WTC11 (cell line): ENCODE data around the gene RGS1. TPM values are rescaled to one million over a fixed set of nuclear protein-coding genes. Genes with fewer than 3 reads are reported as not detected.

Experiments
- ATAC-seq: fragments of 200-7000 bp; cut with Tn5 transposase; 2 replicates; pipeline ENCODE4 v1.10.0; 2021; ENCODE audit warnings: mild to moderate bottlenecking, moderate library complexity
- Bru-seq: library from RNA; stranded (reverse); fragments of 400-500 nt; gene quantifications from one replicate; lab custom pipeline; 2021; lab: Mats Ljungman, UMichigan
- CTCF ChIA-PET: fragments of 300-600 bp; sonication (Branson Sonifier 250); formaldehyde crosslinking; loops from one replicate; lab custom pipeline; 2021; ENCODE audit warnings: antibody characterized with exemption; lab: Charles Lee
- POLR2A ChIA-PET: fragments of 350-600 bp; sonication (Branson Sonifier 250); formaldehyde crosslinking; loops from one replicate; lab custom pipeline; 2021; ENCODE audit warnings: antibody characterized with exemption; lab: Charles Lee
- DNase-seq: peaks from one replicate; pipeline ENCODE4 v3.0.0; 2021; ENCODE audit warnings: low spot score
- H3K27ac Mint-ChIP-seq: 2 replicates; pipeline ENCODE4 v1.8.0; 2021; ENCODE audit warnings: mixed read lengths
- H3K27me3 Mint-ChIP-seq: 2 replicates; pipeline ENCODE4 v1.8.0; 2021; ENCODE audit warnings: low read depth, mild to moderate bottlenecking, moderate library complexity, mixed read lengths
- H3K36me3 Mint-ChIP-seq: 2 replicates; pipeline ENCODE4 v1.8.0; 2021; ENCODE audit warnings: mixed read lengths
- H3K4me1 Mint-ChIP-seq: 2 replicates; pipeline ENCODE4 v1.8.0; 2022; ENCODE audit warnings: mixed read lengths
- H3K4me3 Mint-ChIP-seq: 2 replicates; pipeline ENCODE4 v1.8.0; 2021; ENCODE audit warnings: mild to moderate bottlenecking, moderate library complexity, mixed read lengths
- H3K9me3 Mint-ChIP-seq: 2 replicates; pipeline ENCODE4 v1.8.0; 2021; ENCODE audit warnings: mixed read lengths
- AFF4 ChIP-seq: sonication (generic); formaldehyde crosslinking; IDR thresholded peaks from 2 replicates; pipeline ENCODE4 v1.8.1; 2023; ENCODE audit warnings: mild to moderate bottlenecking, missing genetic modification reagents, borderline replicate concordance
- ARID4B ChIP-seq: sonication (generic); formaldehyde crosslinking; IDR thresholded peaks from 2 replicates; pipeline ENCODE4 v1.8.0; 2023; ENCODE audit warnings: missing genetic modification reagents, mild to moderate bottlenecking, borderline replicate concordance
- E2F4 ChIP-seq: sonication (generic); formaldehyde crosslinking; IDR thresholded peaks from 2 replicates; pipeline ENCODE4 v1.8.1; 2022; ENCODE audit warnings: low read depth, mild to moderate bottlenecking, moderate library complexity, missing genetic modification reagents, borderline replicate concordance
- ELF4 ChIP-seq: sonication (generic); formaldehyde crosslinking; IDR thresholded peaks from 2 replicates; pipeline ENCODE4 v1.8.1; 2022; ENCODE audit warnings: low read depth, mild to moderate bottlenecking, moderate library complexity, missing genetic modification reagents
- ESRRA ChIP-seq: sonication (generic); formaldehyde crosslinking; IDR thresholded peaks from 2 replicates; pipeline ENCODE4 v1.8.1; 2022; ENCODE audit warnings: mild to moderate bottlenecking, missing genetic modification reagents, borderline replicate concordance
- IRF1 ChIP-seq: sonication (generic); formaldehyde crosslinking; IDR thresholded peaks from 2 replicates; pipeline ENCODE4 v1.8.0; 2023; ENCODE audit warnings: missing genetic modification reagents
- MAX ChIP-seq: sonication (generic); formaldehyde crosslinking; IDR thresholded peaks from 2 replicates; pipeline ENCODE4 v1.8.0; 2022; ENCODE audit warnings: mild to moderate bottlenecking, missing genetic modification reagents
- MYBL2 ChIP-seq: sonication (generic); formaldehyde crosslinking; IDR thresholded peaks from 2 replicates; pipeline ENCODE4 v1.8.1; 2023; ENCODE audit warnings: mild to moderate bottlenecking, moderate library complexity, missing genetic modification reagents
- NR1H2 ChIP-seq: sonication (generic); formaldehyde crosslinking; IDR thresholded peaks from 2 replicates; pipeline ENCODE4 v1.9.0; 2021; ENCODE audit warnings: mild to moderate bottlenecking, moderate library complexity, missing genetic modification reagents
- SP1 ChIP-seq: sonication (generic); formaldehyde crosslinking; conservative IDR thresholded peaks from 2 replicates; pipeline ENCODE4 v1.8.1; 2022; ENCODE audit warnings: missing genetic modification reagents
- STAT6 ChIP-seq: sonication (generic); formaldehyde crosslinking; conservative IDR thresholded peaks from 2 replicates; pipeline ENCODE4 v1.8.1; 2023; ENCODE audit warnings: mild to moderate bottlenecking, low read depth, missing genetic modification reagents, moderate library complexity
- USF2 ChIP-seq: sonication (generic); formaldehyde crosslinking; IDR thresholded peaks from 2 replicates; pipeline ENCODE4 v1.8.1; 2023; ENCODE audit warnings: mild to moderate bottlenecking, missing genetic modification reagents, moderate library complexity
- ZNF219 ChIP-seq: sonication (generic); formaldehyde crosslinking; IDR thresholded peaks from 2 replicates; pipeline ENCODE4 v1.8.0; 2023; ENCODE audit warnings: missing genetic modification reagents, mild to moderate bottlenecking, borderline replicate concordance
- ZNF232 ChIP-seq: sonication (generic); formaldehyde crosslinking; IDR thresholded peaks from 2 replicates; pipeline ENCODE4 v1.8.0; 2022; ENCODE audit warnings: mild to moderate bottlenecking, missing genetic modification reagents
- ZNF317 ChIP-seq: sonication (generic); formaldehyde crosslinking; IDR thresholded peaks from 2 replicates; pipeline ENCODE4 v1.8.1; 2023; ENCODE audit warnings: low read depth, mild to moderate bottlenecking, moderate library complexity, missing genetic modification reagents, borderline replicate concordance
- ZNF416 ChIP-seq: fragments of 250-450 bp; sonication (Bioruptor Pico); IDR thresholded peaks from 2 replicates; pipeline ENCODE4 v1.9.0; 2021; ENCODE audit warnings: mild to moderate bottlenecking, inconsistent platforms
- ZNF423 ChIP-seq: fragments of 250-450 bp; sonication (Bioruptor Pico); IDR thresholded peaks from 2 replicates; pipeline ENCODE4 v2.1.2; 2022; ENCODE audit warnings: mild to moderate bottlenecking, moderate library complexity
- long read RNA-seq, 3 experiments: library from RNA in 1 of 3; library from capped mRNA in 1 of 3; library from polyadenylated mRNA in 1 of 3; unstranded in 2 of 3; stranded (forward) in 1 of 3; transcript quantifications; one replicate each; pipeline ENCODE4 v2.0.0, GENCODE V29; 2021
- total RNA-seq: library from RNA; stranded (reverse); gene quantifications from 3 replicates; pipeline ENCODE4 v1.2.3, GENCODE V29; 2021

The RGS1 gene
- total RNA-seq (0.14 to 0.22 TPM in 2 of 3 replicates, not detected in the other), Bru-seq, nascent RNA (not detected)
- long read RNA-seq, experiment 1, result 0 reads
- long read RNA-seq, experiment 2, result 0 reads
- long read RNA-seq, experiment 3, result 0 reads

GRCh38 chr1:192575499-192576189 is at the start of gene RGS1:
Gene RGS1, plus strand, starts transcription at chr1:192575773. Its CDS starts 20 bp downstream, at chr1:192575793.
- no peak for TF ChIP-seq MAX
- TF ChIP-seq ZNF232 (CRISPR knock-in tag), result no peak
- TF ChIP-seq NR1H2 (CRISPR knock-in tag), result no peak
- no peak for TF ChIP-seq E2F4 (CRISPR knock-in tag)
- TF ChIP-seq ZNF317 (CRISPR knock-in tag), result no peak
- no peak for TF ChIP-seq MYBL2 (CRISPR knock-in tag)
- no peak for TF ChIP-seq STAT6
- TF ChIP-seq AFF4 (CRISPR knock-in tag), result no peak
- peaks cover 15% of the 10 kb centered on the region for H3K4me1 Mint-ChIP-seq
- H3K36me3 Mint-ChIP-seq, result no peaks in the 10 kb centered on the region
- ChIA-PET POLR2A (no interaction called here), CTCF (no interaction called here)
- H3K4me3 Mint-ChIP-seq, result no peak within 1 kb of the TSS
- no peak within 1 kb of the TSS for H3K27ac Mint-ChIP-seq
- peaks cover 8% of the 10 kb centered on the region for H3K9me3 Mint-ChIP-seq
- ATAC-seq, result no peak
- no peak for DNase-seq
- H3K27me3 Mint-ChIP-seq, result no peaks in the 10 kb centered on the region

GRCh38 chr1:192527111-192527795 is 48.3 kb upstream of the RGS1 start:
- Mint-ChIP-seq H3K36me3 (no peaks in the 10 kb centered on the region), H3K27ac (no peak overlapping the region), H3K4me3 (no peak overlapping the region), H3K27me3 (no peaks in the 10 kb centered on the region), H3K9me3 (no peaks in the 10 kb centered on the region; the same call in none of the 2 replicates), H3K4me1 (peaks cover 16% of the 10 kb centered on the region)
- ChIA-PET CTCF (no interaction called here), POLR2A (no interaction called here)
- DNase-seq (no peak), ATAC-seq (no peak)
- TF ChIP-seq ZNF423 (CRISPR knock-in tag), result no peak
- no peak for TF ChIP-seq ESRRA (CRISPR knock-in tag)
- TF ChIP-seq ELF4 (CRISPR knock-in tag), result no peak
- TF ChIP-seq ARID4B (CRISPR knock-in tag), result no peak
- TF ChIP-seq SP1 (CRISPR knock-in tag), result no peak
- no peak for TF ChIP-seq ZNF219 (CRISPR knock-in tag)
- no peak for TF ChIP-seq IRF1
- no peak for TF ChIP-seq MAX
- no peak for TF ChIP-seq ZNF416 (CRISPR knock-in tag)
- TF ChIP-seq USF2 (CRISPR knock-in tag), result no peak
